GM19025 (cell line): ENCODE data around the gene MCRIP1.

ENCODE experiments used
- ATAC-seq: cut with Tn5 transposase; IDR thresholded peaks from one replicate; pipeline ENCODE4 v1.9.1; 2021; ENCODE audit warnings: mild to moderate bottlenecking, low read depth, moderate library complexity; ENCODE audit not compliant: unreplicated experiment

Gene MCRIP1

DNA sequence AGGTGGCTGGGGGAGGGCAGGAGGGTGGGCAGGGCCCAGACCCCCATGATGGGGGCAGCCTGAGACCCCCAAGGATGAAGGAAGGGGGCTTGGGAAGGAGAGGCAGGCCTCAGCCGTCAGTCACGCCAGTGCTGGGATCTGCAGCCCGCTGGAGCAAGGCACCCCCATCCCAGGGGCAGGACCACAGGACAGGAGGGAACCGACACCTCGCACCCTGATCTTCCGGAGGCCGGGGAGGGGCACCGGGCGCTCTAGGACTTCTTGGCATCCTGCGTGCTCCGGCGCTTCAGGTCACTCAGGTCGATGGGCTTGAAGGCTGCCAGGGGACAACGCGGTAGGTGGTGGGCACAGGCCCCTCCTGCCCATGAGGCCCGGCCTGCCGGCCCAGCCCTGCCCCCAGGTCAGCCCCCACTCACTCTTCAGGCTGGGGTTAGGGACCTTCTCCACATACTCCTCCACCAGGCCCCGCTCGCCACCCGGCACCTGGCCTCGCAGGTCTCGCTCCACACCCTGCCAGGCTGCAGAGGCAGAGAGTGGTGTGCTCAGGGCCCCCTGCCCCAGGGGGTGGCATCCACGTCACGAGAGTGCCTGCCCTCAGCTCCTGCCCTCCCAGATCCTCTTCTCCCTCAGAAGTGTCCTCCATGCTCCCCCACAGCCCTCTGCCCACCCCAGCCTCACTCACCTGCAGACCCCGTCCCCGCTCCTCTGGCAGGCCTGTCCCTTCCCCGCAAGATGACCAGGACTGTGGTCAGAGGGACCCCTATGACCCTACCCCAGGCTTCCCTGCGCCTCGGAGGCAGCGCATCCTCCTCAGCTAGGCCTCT is 9.9 kb downstream of the MCRIP1 start:
- no peak for ATAC-seq

DNA sequence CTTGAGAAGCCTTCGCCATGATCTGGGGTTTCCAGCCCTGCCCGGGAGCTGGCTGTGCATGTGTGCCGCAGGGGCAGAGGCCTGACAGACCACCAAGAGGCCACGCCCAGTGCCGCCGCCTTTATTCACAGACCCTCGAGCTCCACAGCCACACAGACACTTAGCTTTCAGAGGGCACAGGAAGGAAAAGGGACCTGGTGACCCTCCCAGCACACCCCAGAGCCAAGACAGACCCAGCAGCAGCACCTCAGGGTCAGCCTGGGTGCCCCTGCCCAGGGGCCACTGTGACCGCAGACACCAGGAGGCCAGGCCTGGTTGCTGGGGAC is 10.8 kb downstream of the MCRIP1 start:
- ATAC-seq = no peak

DNA sequence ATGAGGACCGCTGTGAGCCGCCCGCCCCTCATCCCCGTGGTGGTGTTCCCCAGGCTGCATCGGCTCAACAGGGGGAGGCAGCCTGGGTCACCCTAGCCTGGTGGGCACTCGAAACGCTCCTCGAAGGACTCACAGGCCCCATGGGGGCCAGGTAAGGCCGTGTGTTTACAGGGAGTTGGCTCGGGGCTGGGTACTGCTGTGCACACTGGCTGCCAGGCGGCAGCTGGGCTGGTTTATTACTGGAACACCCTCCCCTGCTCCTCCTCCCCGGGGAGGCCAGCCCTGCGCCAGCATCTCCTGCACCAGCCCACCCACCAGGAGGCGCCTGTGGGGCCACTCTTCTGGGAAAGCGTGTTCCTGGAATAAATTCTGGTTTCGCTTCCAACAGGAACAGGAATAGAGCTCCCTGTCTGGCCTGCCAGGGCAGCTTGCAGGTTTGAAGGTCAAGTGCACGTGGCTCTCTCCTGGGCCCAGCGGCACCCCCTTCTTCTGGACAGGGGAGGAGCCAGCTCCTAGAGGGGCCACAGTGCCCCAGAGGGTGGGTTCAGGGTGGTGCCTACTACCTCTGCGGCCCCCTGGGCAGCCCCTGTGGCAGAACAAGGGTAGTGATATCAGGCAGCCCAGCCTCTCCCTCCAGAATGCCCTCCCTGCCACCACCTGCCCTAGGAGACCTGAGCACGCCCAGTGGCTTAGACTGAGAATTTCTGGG is 11.3 kb downstream of the MCRIP1 start:
- no peak for ATAC-seq

DNA sequence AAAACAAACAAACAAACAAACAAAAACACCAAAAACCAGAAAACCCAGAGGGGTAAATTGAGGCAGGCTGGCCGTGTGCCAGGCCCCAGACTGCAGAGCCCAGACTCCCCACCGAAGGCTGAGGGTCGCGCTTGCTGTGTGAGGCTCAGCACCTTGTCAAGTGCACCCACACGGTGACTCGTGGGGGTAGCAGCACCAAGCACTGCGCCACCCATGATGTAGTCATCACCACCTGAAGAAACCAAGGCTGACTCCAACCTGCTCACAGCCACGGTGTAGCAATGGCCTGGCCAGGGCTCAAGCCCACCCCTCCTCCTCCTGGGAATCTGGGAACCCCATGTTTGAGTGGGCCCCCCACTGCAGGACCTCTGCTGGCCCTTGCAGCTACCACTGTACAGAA is 11.9 kb downstream of the MCRIP1 start:
- no peak for ATAC-seq

DNA sequence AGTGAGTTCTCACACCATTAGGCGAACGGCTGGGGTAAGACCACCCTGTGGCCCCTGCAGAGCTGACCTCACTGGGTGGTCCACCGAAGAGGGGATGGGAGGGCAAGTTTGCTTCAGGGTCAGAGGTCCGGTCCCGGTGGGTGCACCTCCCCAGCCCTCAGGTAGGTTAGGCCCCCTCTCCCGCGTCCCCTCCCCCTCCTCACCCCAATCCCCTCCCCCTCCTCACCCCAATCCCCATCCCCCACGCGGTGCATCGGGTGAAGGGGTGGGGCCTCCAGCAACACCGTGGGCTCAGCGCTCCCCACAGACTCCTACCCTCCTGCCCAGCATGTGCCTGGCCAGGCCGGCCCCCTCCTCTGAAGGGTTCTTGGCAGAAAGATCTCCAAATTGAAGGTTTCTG is 13.4 kb downstream of the MCRIP1 start:
- ATAC-seq = no peak

DNA sequence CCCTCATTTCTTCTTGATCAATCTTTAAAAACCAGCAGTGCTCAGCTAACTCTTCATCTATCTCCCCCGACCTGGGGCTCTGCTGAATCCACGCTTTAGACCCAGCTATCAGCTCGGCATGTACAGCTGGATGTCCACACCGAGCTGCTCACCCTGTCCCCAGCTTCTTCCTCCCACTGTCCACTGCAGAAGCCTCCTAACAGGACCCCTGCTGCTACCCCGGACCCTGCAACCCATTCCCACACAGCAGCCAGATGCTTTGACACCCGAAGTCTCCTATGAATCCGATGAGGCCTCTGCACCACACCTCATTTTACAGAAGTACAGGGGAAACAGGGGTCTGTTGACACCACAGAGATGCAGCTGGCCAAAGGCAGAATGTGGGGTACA is 15.3 kb downstream of the MCRIP1 start:
- ATAC-seq = no peak

DNA sequence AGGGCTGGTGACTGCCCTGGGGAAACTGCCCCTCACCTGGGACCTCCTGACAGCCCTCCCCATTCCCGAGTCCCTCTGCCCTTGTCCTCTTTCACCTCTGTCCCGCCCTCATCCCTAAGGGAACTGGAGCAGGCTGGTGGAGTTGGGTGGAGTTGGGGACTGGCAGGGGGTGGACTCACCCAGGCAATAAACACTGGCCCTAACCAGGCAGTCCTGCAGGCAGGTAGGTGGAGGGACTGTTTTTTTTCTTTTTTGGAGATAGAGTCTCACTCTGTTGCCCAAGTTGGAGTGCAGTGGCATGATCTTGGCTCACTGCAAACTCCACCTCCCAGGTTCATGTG is 17.5 kb downstream of the MCRIP1 start:
- no peak for ATAC-seq

DNA sequence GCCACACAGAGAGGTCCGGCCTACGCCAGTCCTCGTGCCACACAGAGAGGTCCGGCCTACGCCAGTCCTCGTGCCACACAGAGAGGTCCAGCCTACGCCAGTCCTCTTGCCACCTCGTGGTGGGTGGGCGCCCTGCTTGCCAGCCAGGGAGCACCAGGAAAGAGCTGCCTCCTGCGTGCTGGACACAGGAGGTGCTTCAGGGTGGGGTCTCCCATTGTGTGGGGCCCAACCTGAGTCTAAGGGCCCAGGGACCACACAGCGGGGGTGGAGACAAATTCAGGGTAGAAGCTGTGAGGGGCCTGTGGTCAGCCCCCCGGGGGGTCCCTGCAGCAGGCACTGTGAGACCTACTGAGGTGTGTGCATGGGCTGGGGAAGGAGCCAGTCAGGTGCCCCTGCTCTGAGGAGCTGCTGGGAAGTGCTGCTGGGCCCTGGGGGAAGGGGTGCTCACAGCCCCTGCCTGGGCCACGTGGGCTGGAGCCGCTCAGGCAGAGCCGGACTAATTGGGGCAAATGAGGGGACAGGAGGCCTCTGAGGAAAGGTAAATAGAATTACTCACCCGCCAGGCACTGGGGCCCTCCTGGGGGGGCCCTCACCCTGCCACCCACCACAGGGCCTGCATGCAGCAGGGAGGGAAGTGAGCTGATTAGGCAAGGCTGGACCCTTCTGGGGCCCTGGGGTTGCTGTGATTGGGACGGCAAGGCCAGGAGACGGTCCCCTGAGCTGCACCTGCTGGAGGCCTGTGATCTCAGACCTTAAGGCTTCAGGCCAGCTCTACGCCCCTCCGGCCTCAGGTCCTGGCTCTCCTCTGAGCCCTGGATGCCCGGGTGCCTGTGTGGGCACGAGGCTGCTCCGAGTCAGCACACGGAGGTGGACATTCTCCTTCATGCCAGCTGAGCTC is 18.1 kb downstream of the MCRIP1 start:
- ATAC-seq = no peak

DNA sequence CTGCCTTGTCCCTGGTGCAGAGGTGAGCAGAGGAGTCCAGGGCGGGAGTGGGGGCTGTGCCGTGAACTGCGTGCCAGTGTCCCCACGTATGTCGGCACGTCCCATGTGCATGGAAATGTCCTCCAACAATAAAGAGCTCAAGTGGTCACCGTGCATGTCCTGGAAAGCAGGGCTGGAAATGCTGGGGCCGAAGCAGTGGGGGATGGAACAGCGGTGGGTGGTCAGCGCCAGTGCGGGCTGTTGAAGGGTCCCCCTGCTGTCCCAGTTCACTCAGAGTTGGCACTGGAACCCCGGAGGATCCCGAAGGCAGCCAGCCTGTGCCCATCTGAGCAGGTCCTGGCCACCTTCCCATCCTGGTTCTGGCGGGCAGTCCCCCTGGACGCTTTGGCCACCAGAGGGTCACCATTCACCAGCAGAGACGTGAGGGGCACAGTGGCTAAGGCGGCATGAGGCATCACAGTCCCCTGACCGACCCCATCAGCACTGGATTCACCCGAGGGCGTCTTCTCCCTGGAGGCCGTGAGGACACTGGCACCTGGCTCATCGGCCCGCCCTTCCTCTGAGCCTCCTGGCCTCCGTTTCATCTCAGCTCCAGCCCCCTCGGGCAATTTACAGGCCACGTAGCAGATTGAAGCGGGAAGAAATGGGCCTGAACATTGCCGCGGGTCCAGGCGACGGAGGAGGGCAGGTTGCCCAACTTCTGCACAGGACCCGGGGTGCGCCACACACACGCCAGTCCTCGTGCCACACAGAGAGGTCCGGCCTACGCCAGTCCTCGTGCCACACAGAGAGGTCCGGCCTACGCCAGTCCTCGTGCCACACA is 19.0 kb downstream of the MCRIP1 start:
- no peak for ATAC-seq

DNA sequence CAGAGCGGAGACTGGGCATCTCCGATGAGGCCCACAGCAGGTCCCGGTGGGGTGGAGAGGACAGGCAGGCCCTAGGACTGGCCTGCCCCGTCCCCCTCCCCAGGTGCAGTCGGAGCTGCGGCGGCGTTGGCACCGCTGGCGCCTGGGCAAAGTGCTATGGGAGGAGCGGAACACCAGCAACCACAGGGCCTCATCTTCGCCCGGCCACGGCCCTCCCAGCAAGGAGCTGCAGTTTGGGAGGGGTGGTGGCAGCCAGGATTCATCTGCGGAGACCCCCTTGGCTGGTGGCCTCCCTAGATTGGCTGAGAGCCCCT is 19.8 kb downstream of the MCRIP1 start:
- no peak for ATAC-seq

DNA sequence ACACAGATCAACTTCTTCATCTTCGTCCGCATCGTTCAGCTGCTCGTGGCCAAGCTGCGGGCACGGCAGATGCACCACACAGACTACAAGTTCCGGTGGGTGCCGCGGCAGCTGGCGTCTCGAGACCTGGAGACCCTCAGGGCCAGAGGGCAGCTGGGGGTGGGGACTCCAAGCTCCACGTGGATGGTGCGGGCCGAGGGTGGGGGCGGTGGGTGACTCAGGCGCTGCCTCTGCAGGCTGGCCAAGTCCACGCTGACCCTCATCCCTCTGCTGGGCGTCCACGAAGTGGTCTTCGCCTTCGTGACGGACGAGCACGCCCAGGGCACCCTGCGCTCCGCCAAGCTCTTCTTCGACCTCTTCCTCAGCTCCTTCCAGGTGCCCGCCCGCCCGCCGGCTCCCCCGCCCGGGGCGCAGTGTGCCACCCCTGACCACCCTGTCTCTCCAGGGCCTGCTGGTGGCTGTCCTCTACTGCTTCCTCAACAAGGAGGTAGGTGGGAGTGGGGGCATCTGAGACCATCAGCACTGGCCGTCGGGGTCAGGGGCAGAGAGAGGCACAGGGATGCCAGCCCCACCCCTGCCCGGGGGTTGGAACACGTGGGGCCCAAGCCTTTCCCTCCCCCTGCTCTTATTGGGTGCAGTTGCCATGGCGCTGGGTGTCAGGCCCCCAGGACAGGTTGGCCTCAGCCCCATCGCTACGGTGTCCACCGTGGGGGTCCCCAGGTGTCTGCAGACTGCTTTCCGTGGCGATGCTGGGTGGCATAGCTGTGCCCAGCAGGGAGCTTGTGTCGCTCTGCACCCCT is 20.3 kb downstream of the MCRIP1 start:
- no peak for ATAC-seq

DNA sequence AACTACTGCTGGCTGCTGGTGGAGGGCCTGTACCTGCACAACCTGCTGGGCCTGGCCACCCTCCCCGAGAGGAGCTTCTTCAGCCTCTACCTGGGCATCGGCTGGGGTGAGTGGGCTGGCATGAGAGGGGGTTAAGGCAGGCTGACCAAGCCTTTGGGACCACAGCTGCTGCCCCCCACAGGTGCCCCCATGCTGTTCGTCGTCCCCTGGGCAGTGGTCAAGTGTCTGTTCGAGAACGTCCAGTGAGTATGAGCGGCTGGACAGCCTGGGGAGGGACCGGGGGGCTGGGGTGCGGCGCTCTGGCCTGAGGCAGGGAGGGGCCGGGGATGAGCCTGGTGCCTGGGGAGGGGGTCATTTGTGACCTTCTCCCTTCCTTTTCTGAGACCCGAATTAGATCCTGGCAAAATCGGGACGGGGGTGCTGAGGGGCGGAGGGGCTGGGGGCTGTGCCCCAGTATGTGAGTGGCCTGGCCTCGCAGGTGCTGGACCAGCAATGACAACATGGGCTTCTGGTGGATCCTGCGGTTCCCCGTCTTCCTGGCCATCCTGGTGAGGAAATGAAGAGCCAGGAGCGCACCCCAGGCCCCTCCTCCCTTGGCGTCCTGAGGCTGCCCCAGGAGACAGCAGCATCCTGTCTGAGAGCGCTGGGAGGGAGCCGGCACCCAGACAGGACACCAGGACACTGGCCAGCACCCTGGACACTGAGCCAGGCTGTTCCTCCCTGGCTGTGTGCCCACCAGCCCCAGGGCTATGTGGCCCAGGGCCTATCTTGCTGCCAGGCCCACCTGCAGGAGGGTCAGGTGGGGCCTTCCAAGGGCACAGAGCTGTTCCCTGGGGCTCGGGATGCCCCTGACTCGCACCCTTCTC is 21.2 kb downstream of the MCRIP1 start:
- no peak for ATAC-seq

DNA sequence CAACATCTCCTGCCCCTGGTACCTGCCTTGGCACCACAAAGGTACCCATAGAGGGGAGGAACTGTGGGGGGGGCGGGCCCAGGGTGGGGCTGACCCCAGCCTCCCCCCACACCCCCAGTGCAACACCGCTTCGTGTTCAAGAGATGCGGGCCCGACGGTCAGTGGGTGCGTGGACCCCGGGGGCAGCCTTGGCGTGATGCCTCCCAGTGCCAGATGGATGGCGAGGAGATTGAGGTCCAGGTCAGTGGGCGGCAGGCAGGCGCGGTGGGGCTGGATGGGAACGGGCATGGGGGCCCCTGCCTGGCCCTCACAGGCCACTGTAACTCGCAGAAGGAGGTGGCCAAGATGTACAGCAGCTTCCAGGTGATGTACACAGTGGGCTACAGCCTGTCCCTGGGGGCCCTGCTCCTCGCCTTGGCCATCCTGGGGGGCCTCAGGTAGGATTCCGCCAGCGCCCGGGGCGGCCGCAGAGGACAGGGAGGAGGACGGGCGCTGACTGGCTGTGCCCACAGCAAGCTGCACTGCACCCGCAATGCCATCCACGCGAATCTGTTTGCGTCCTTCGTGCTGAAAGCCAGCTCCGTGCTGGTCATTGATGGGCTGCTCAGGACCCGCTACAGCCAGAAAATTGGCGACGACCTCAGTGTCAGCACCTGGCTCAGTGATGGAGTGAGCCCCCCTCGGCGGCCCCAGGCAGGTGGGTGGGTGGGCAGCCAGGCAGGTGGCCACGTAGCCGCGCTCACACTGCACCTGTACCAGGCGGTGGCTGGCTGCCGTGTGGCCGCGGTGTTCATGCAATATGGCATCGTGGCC is 22.0 kb downstream of the MCRIP1 start:
- no peak for ATAC-seq

DNA sequence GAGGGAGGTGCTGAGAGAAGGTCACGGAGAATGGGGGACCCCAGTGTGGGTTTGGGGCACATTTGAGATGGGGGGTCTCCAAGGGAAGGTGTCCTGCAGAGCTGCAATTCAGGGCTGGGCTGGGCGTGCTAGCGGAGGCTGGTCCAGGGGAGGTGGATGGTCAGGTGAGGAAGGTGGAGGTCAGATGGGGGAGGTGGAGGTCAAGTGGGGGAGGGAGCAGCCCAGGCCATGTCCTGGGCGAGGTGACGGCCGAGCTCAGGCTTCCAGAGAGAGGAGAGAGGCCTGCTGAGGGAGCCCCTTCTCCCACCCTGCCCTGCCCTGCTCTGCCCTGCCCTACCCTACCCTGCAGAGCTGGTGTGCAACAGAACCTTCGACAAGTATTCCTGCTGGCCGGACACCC is 22.6 kb downstream of the MCRIP1 start:
- ATAC-seq = no peak

DNA sequence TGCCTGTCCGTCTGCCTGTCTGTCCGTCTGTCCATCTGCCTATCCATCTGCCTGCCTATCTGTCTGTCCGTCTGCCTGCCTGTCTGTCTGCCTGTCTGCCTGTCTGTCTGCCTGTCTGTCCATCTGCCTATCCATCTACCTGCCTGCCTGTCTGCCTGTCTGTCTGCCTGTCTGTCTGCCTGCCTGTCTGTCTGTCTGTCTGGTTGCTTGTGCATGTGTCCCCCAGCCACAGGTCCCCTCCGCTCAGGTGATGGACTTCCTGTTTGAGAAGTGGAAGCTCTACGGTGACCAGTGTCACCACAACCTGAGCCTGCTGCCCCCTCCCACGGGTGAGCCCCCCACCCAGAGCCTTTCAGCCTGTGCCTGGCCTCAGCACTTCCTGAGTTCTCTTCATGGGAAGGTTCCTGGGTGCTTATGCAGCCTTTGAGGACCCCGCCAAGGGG is 23.5 kb downstream of the MCRIP1 start:
- no peak for ATAC-seq

DNA sequence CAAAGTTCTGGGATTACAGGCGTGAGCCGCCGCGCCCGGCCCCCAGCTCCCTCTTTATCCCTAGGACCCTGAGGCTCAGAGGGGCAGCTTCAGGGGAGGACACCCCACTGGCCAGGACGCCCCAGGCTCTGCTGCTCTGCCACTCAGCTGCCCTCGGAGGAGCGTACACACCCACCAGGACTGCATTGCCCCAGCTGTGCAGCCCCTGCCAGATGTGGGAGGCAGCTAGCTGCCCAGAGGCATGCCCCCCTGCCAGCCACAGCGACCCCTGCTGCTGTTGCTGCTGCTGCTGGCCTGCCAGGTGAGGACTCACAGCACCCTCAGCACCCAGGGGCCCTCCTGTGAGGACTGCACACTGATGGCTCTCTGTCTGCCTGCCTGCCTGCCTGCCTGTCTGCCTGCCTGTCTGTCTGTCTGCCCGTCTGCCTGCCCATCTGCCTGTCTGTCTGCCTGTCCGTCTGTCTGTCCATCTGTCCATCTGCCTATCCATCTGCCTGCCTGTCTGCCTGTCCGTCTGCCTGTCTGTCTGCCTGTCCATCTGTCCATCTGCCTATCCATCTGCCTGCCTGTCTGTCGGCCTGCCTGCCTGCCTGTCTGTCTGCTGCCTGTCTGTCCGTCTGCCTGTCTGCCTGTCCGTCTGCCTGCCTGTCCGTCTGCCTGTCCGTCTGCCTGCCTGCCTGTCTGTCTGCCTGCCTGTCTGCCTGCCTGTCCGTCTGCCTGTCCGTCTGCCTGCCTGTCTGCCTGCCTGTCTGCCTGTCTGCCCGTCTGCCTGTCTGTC is 24.1 kb downstream of the MCRIP1 start:
- ATAC-seq = no peak

DNA sequence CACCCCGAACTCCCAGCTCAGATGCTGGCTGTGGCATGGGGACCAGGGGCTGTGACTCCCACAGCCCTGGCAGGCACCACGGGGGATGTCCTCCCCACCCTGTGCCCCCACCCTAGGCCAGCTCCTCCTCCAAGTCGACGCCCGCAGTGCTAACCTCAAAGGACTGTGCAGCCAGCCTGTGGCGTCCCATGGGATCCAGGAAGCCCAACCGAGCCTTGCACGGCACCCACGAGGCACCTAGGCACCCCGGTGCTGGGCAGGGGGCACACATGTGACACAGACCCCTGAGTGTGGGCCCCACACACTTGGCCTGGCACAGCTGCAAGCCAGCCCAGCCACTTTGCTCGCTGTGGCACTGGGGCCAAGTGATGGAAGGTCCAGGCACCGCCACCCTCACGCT is 25.3 kb downstream of the MCRIP1 start:
- no peak for ATAC-seq
